Liver (tissue), 9 donors: ENCODE results near the gene EPN3. TPM values are rescaled to one million over a fixed set of nuclear protein-coding genes. Genes with fewer than 3 reads are reported as not detected.

ENCODE experiments used
- DNase-seq: peaks from one replicate; pipeline ENCODE4 v3.0.0-alpha.2; 2017; ENCODE audit warnings: low spot score
- H3K27ac ChIP-seq, 2 donors: one replicate each; pipeline ENCODE4 v1.7.0; 2013; ENCODE audit warnings: inconsistent platforms in 2 of 2, low read length in 2 of 2, control low read depth in 1 of 2, low read depth in 1 of 2, mild to moderate bottlenecking in 1 of 2
- H3K27me3 ChIP-seq, 4 donors: one replicate each; pipeline versions ENCODE4 v1.6.1 to v1.7.0; 2013; ENCODE audit warnings: low read length in 3 of 4, inconsistent platforms in 1 of 4, mild to moderate bottlenecking in 1 of 4, moderate library complexity in 1 of 4; ENCODE audit not compliant: control insufficient read depth in 4 of 4, insufficient read depth in 4 of 4
- H3K36me3 ChIP-seq, 4 donors: one replicate each; pipeline versions ENCODE4 v1.6.1 to v1.7.0; 2013; ENCODE audit warnings: low read length in 3 of 4, mild to moderate bottlenecking in 3 of 4, low read depth in 1 of 4, moderate library complexity in 1 of 4; ENCODE audit not compliant: control insufficient read depth in 4 of 4, insufficient read depth in 3 of 4
- H3K4me1 ChIP-seq, 4 donors: one replicate each; pipeline versions ENCODE4 v1.6.1 to v1.7.0; 2013; ENCODE audit warnings: low read length in 3 of 4, mild to moderate bottlenecking in 3 of 4, moderate library complexity in 1 of 4; ENCODE audit not compliant: control insufficient read depth in 4 of 4, insufficient read depth in 4 of 4
- H3K4me3 ChIP-seq, 3 donors: one replicate each; pipeline versions ENCODE4 v1.6.1 to v1.7.0; 2013; ENCODE audit warnings: low read length in 3 of 3, control low read depth in 1 of 3, low read depth in 1 of 3, mild to moderate bottlenecking in 1 of 3
- H3K9ac ChIP-seq, 2 donors: one replicate each; pipeline ENCODE4 v1.7.0; 2013; ENCODE audit warnings: low read length in 2 of 2, mild to moderate bottlenecking in 2 of 2, moderate library complexity in 2 of 2, control low read depth in 1 of 2, low read depth in 1 of 2
- H3K9me3 ChIP-seq, 4 donors: one replicate each; pipeline versions ENCODE4 v1.6.1 to v1.7.0; 2013; ENCODE audit warnings: low read length in 3 of 4; ENCODE audit not compliant: control insufficient read depth in 4 of 4
- CTCF ChIP-seq: fragments of 150-350 bp; IDR thresholded peaks from 2 replicates; pipeline ENCODE4 v1.5.1; 2017; ENCODE audit warnings: improper control_type of control experiment, low read depth, low read length; ENCODE audit not compliant: missing input control
- EGR1 ChIP-seq, 2 donors: IDR thresholded peaks; 2 replicates each; pipeline ENCODE4 v1.6.1; 2016 to 2018; ENCODE audit warnings: antibody characterized with exemption in 2 of 2, low read depth in 2 of 2
- FOXA1 ChIP-seq: IDR thresholded peaks from 2 replicates; pipeline ENCODE4 v1.6.1; 2016; ENCODE audit warnings: antibody characterized with exemption
- FOXA2 ChIP-seq: IDR thresholded peaks from 2 replicates; pipeline ENCODE4 v1.6.1; 2016; ENCODE audit warnings: antibody characterized with exemption
- GABPA ChIP-seq, 2 donors: IDR thresholded peaks in 1 of 2; conservative IDR thresholded peaks in 1 of 2; 2 replicates each; pipeline ENCODE4 v1.6.1; 2016; ENCODE audit warnings: antibody characterized with exemption in 2 of 2, mild to moderate bottlenecking in 1 of 2, moderate library complexity in 1 of 2
- HNF4A ChIP-seq, 2 donors: conservative IDR thresholded peaks; 2 replicates each; pipeline ENCODE4 v1.6.1; 2016; ENCODE audit warnings: antibody characterized with exemption in 2 of 2, mild to moderate bottlenecking in 2 of 2
- HNF4G ChIP-seq: IDR thresholded peaks from 2 replicates; pipeline ENCODE4 v1.6.1; 2016; ENCODE audit warnings: antibody characterized with exemption
- JUND ChIP-seq, 2 donors: IDR thresholded peaks; 2 replicates each; pipeline ENCODE4 v1.6.1; 2016; ENCODE audit warnings: antibody characterized with exemption in 2 of 2
- NR2F2 ChIP-seq: IDR thresholded peaks from 2 replicates; pipeline ENCODE4 v1.6.1; 2016; ENCODE audit warnings: antibody characterized with exemption
- RAD21 ChIP-seq, 2 donors: IDR thresholded peaks; 2 replicates each; pipeline ENCODE4 v1.6.1; 2016; ENCODE audit warnings: antibody characterized with exemption in 2 of 2, mild to moderate bottlenecking in 2 of 2
- RXRA ChIP-seq, 2 donors: IDR thresholded peaks; 2 replicates each; pipeline ENCODE4 v1.6.1; 2017 to 2018; ENCODE audit warnings: antibody characterized with exemption in 2 of 2, mild to moderate bottlenecking in 1 of 2
- SP1 ChIP-seq: IDR thresholded peaks from 2 replicates; pipeline ENCODE4 v1.6.1; 2018; ENCODE audit warnings: antibody characterized with exemption, mild to moderate bottlenecking
- TAF1 ChIP-seq: conservative IDR thresholded peaks from 2 replicates; pipeline ENCODE4 v1.6.1; 2016; ENCODE audit warnings: antibody characterized with exemption, mild to moderate bottlenecking
- ZBTB33 ChIP-seq: IDR thresholded peaks from 2 replicates; pipeline ENCODE4 v1.6.1; 2016; ENCODE audit warnings: antibody characterized with exemption
- WGBS: extraction: QIAGEN DNeasy Blood & Tissue Kit; methylation state at CpG from one replicate; pipeline ENCODE4 v1.1.7; 2013; 5-methylcytosine and 5-hydroxymethylcytosine counted together
- polyA plus RNA-seq, 2 donors: library from polyadenylated mRNA; stranded (reverse) in 1 of 2; unstranded in 1 of 2; fragments of 200-250 nt in 1 of 2; fragments of >200 nt in 1 of 2; fragmentation: Nextera tagmentation in 1 of 2; extraction: Ambion mirVana in 1 of 2; gene quantifications; one replicate each; pipeline versions ENCODE4 v1.2.1 to v1.2.3, GENCODE V29; 2013 to 2015
- total RNA-seq, 2 donors: library from RNA; depleted of rRNA; stranded (reverse); fragments of >200 nt; gene quantifications; one replicate each; pipeline ENCODE4 v1.2.3, GENCODE V29; 2014
- TF ChIP-seq, protein P1 (sequence below): IDR thresholded peaks from 2 replicates; pipeline ENCODE4 v1.6.1; 2016; ENCODE audit warnings: antibody characterized with exemption
- TF ChIP-seq, protein P2 (sequence below): IDR thresholded peaks from 2 replicates; pipeline ENCODE4 v1.6.1; 2016; ENCODE audit warnings: antibody characterized with exemption, mild to moderate bottlenecking
- TF ChIP-seq, protein P3 (sequence below): IDR thresholded peaks from 2 replicates; pipeline ENCODE4 v1.6.1; 2016; ENCODE audit warnings: antibody characterized with exemption
- donor health status: healthy.
- donor health status: healthy.
- donor health status: healthy.
- donor health status: healthy.
- donor health status: healthy.

EPN3 gene
- total and polyA plus RNA-seq, 4 donors = 0.06 to 0.51 (median 0.33) TPM; not detected in 1

DNA sequence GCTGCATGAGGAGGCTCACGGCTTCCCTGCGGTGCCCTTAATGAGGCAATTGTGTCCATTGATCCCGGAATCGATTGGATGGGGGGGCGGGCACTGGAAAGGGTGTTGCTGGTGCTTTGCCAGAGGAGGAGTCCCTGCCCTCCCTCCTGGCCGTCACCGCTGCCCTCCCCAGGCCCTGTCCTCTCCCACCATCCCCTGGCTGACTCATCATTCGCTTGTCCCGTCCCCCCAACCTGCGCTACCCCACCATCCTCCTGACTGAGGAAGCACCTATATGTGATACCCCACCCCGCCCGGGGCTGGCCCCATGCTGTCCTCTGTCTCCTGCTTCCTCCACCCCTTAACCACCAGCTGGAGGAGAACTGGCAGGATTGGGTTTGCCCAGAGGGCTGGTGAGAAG lies 48.8 kb downstream of the EPN3 start (continued):
- TF ChIP-seq, protein P1, sequence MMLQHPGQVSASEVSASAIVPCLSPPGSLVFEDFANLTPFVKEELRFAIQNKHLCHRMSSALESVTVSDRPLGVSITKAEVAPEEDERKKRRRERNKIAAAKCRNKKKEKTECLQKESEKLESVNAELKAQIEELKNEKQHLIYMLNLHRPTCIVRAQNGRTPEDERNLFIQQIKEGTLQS = no peak
- no peak for TF ChIP-seq TAF1
- TF ChIP-seq FOXA2 = no peak

- Histone ChIP-seq H3K9ac (no peak overlapping the region), H3K4me1 (no peaks in the 10 kb centered on the region), H3K27me3 (no peaks in the 10 kb centered on the region), H3K9me3 (no peaks in the 10 kb centered on the region), H3K27ac (no peak overlapping the region), H3K4me3 (no peak overlapping the region), H3K36me3 (no peaks in the 10 kb centered on the region)
- TF ChIP-seq NR2F2 (no peak), EGR1 (IDR thresholded peaks at IDR 0.05; ENCODE audit: low read depth in 2 of 2) (no peak), FOXA2 (no peak), SP1 (no peak), ZBTB33 (no peak), JUND (IDR thresholded peaks at IDR 0.05) (no peak), GABPA (IDR thresholded peaks at IDR 0.05 in 1 of 2, conservative IDR thresholded peaks at IDR 0.05 in 1 of 2) (no peak)
- TF ChIP-seq, protein P2, sequence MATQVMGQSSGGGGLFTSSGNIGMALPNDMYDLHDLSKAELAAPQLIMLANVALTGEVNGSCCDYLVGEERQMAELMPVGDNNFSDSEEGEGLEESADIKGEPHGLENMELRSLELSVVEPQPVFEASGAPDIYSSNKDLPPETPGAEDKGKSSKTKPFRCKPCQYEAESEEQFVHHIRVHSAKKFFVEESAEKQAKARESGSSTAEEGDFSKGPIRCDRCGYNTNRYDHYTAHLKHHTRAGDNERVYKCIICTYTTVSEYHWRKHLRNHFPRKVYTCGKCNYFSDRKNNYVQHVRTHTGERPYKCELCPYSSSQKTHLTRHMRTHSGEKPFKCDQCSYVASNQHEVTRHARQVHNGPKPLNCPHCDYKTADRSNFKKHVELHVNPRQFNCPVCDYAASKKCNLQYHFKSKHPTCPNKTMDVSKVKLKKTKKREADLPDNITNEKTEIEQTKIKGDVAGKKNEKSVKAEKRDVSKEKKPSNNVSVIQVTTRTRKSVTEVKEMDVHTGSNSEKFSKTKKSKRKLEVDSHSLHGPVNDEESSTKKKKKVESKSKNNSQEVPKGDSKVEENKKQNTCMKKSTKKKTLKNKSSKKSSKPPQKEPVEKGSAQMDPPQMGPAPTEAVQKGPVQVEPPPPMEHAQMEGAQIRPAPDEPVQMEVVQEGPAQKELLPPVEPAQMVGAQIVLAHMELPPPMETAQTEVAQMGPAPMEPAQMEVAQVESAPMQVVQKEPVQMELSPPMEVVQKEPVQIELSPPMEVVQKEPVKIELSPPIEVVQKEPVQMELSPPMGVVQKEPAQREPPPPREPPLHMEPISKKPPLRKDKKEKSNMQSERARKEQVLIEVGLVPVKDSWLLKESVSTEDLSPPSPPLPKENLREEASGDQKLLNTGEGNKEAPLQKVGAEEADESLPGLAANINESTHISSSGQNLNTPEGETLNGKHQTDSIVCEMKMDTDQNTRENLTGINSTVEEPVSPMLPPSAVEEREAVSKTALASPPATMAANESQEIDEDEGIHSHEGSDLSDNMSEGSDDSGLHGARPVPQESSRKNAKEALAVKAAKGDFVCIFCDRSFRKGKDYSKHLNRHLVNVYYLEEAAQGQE = no peak
- DNase-seq = no peak
- 90% methylated on average over 2 of the region's 2 CpGs for WGBS
These were observed 50.2 kb downstream of the EPN3 start for GRCh38 chr17:50582741-50583140.

- no peaks in the 10 kb centered on the region for H3K4me1 ChIP-seq
- DNase-seq = no peak
- no peaks in the 10 kb centered on the region for H3K27me3 ChIP-seq
- H3K36me3 ChIP-seq = no peaks in the 10 kb centered on the region
- H3K9me3 ChIP-seq = no peaks in the 10 kb centered on the region
- H3K4me3 ChIP-seq = no peak overlapping the region
- TF ChIP-seq RXRA (IDR thresholded peaks at IDR 0.05) (no peak), FOXA2 (no peak), NR2F2 (no peak), HNF4G (no peak), TAF1 (no peak), HNF4A (conservative IDR thresholded peaks at IDR 0.05) (no peak), CTCF (no peak), EGR1 (IDR thresholded peaks at IDR 0.05; ENCODE audit: low read depth in 2 of 2) (no peak), FOXA1 (no peak), RAD21 (IDR thresholded peaks at IDR 0.05) (no peak), SP1 (no peak), JUND (IDR thresholded peaks at IDR 0.05) (no peak)
- TF ChIP-seq, protein P3, sequence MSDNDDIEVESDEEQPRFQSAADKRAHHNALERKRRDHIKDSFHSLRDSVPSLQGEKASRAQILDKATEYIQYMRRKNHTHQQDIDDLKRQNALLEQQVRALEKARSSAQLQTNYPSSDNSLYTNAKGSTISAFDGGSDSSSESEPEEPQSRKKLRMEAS = no peak
- H3K27ac ChIP-seq = no peak overlapping the region
- 74% methylated on average over 7 of the region's 7 CpGs for WGBS
- H3K9ac ChIP-seq = no peak overlapping the region
These were observed 51.1 kb downstream of the EPN3 start for GRCh38 chr17:50583641-50584040.
